Nephron progenitor cell (in vitro differentiated cells): ENCODE measurements around the gene DPM2.

Source experiments
- DNase-seq: peaks from one replicate; pipeline ENCODE4 v3.0.0; 2021
- H3K27ac Mint-ChIP-seq: 2 replicates; pipeline ENCODE4 v1.8.0; 2021; ENCODE audit warnings: mild to moderate bottlenecking, moderate library complexity, mixed read lengths
- H3K27me3 Mint-ChIP-seq: 2 replicates; pipeline ENCODE4 v1.8.0; 2021; ENCODE audit warnings: mild to moderate bottlenecking, low read depth, mixed read lengths; ENCODE audit not compliant: poor library complexity
- H3K36me3 Mint-ChIP-seq: 2 replicates; pipeline ENCODE4 v1.8.0; 2021; ENCODE audit warnings: low read depth, mixed read lengths
- H3K4me1 Mint-ChIP-seq: 2 replicates; pipeline ENCODE4 v1.8.0; 2021; ENCODE audit warnings: mixed read lengths
- H3K4me3 Mint-ChIP-seq: 2 replicates; pipeline ENCODE4 v1.8.0; 2021; ENCODE audit warnings: mild to moderate bottlenecking, moderate library complexity, mixed read lengths
- H3K9me3 Mint-ChIP-seq: 2 replicates; pipeline ENCODE4 v1.8.0; 2021; ENCODE audit warnings: mild to moderate bottlenecking, moderate library complexity, mixed read lengths
- CTCF ChIP-seq: fragments of 200-600 bp; sonication (generic); IDR thresholded peaks from 2 replicates; pipeline ENCODE4 v1.5.0; 2021; ENCODE audit warnings: antibody characterized with exemption

Gene DPM2

GRCh38 chr9:127903557-127904475 lies 33.8 kb downstream of the DPM2 start:
- peak; percentile 73 for DNase-seq
- peak overlapping the region; percentile 56 for H3K4me3 Mint-ChIP-seq
- H3K36me3 Mint-ChIP-seq, result no peaks in the 10 kb centered on the region
- peaks cover 56% of the 10 kb centered on the region for H3K4me1 Mint-ChIP-seq
- H3K27ac Mint-ChIP-seq, result peak overlapping the region; percentile 54
- TF ChIP-seq CTCF, result no peak
- no peaks in the 10 kb centered on the region for H3K9me3 Mint-ChIP-seq
- H3K27me3 Mint-ChIP-seq, result no peaks in the 10 kb centered on the region

- Mint-ChIP-seq H3K9me3 (peaks cover 13% of the 10 kb centered on the region), H3K4me3 (peak within 1 kb of the TSS; percentile 88), H3K27ac (peak within 1 kb of the TSS; percentile 90), H3K36me3 (peaks cover 26% of the 10 kb centered on the region), H3K4me1 (peaks cover 49% of the 10 kb centered on the region), H3K27me3 (no peaks in the 10 kb centered on the region)
- DNase-seq, result peak; percentile 81
- no peak for TF ChIP-seq CTCF
These were observed 38.3 kb downstream of the DPM2 start, which contains the start of gene ST6GALNAC6 for GRCh38 chr9:127899128-127899943. Gene ST6GALNAC6 (minus strand): TSS chr9:127899603. CDS start chr9:127897981, 1,622 bp downstream.

- Mint-ChIP-seq H3K27me3 (no peaks in the 10 kb centered on the region), H3K9me3 (peaks cover 21% of the 10 kb centered on the region), H3K36me3 (peaks cover 33% of the 10 kb centered on the region), H3K4me1 (peaks cover 42% of the 10 kb centered on the region), H3K4me3 (peak overlapping the region; percentile 88), H3K27ac (peak overlapping the region; percentile 90)
- DNase-seq, result peak; percentile 53
- TF ChIP-seq CTCF, result no peak
These were observed 39.1 kb downstream of the DPM2 start for GRCh38 chr9:127898433-127899127.

- Mint-ChIP-seq H3K4me3 (peak overlapping the region; percentile 88), H3K36me3 (peaks cover 47% of the 10 kb centered on the region), H3K9me3 (peaks cover 34% of the 10 kb centered on the region), H3K27me3 (peaks cover 3% of the 10 kb centered on the region), H3K4me1 (peaks cover 35% of the 10 kb centered on the region), H3K27ac (peak overlapping the region; percentile 97)
- peak; percentile 89 for DNase-seq
- no peak for TF ChIP-seq CTCF
These were observed 40.4 kb downstream of the DPM2 start for GRCh38 chr9:127897193-127897692.

GRCh38 chr9:127896395-127897192 lies 41.1 kb downstream of the DPM2 start:
- Mint-ChIP-seq H3K27me3 (peaks cover 3% of the 10 kb centered on the region), H3K9me3 (peaks cover 34% of the 10 kb centered on the region), H3K36me3 (peaks cover 51% of the 10 kb centered on the region), H3K4me1 (peaks cover 35% of the 10 kb centered on the region), H3K4me3 (peak overlapping the region; percentile 88), H3K27ac (peak overlapping the region; percentile 97)
- TF ChIP-seq CTCF, result no peak
- no peak for DNase-seq
